ENCODE data around the gene TRAF1. TPM values are rescaled to one million over a fixed set of nuclear protein-coding genes. Genes with fewer than 3 reads are reported as not detected.

Gene TRAF1
- total RNA-seq, 1 experiment from 2014 or later, result 1.4 TPM

- Mint-ChIP-seq H3K9me3 (no peaks in the 10 kb centered on the region), H3K27me3 (ENCODE audit: low read depth) (peaks cover 5% of the 10 kb centered on the region), H3K4me3 (no peak overlapping the region), H3K4me1 (peaks cover 21 to 25% of the 10 kb centered on the region in 2 experiments), H3K27ac (no peak overlapping the region), H3K36me3 (ENCODE audit: insufficient read depth in 1 of 3, low read depth in 3 of 3) (no peaks in the 10 kb centered on the region)
- Histone ChIP-seq H2BK5ac (ENCODE audit: insufficient read length, low read length) (no peak overlapping the region), H3K23me2 (ENCODE audit: insufficient read length, low read depth, low read length, poor library complexity, severe bottlenecking) (no peaks in the 10 kb centered on the region), H3K56ac (ENCODE audit: insufficient read length, low read depth, low read length) (no peak overlapping the region), H2BK20ac (ENCODE audit: low read depth, low read length, poor library complexity, severe bottlenecking) (no peak overlapping the region), H4K8ac (replicated peaks; ENCODE audit: insufficient read length, low read depth, low read length) (no peak overlapping the region), H3K79me1 (ENCODE audit: insufficient read depth, low read depth, low read length, poor library complexity, severe bottlenecking) (no peaks in the 10 kb centered on the region), H2AK5ac (ENCODE audit: insufficient read length, low read length) (no peak overlapping the region), H2AFZ (ENCODE audit: low read length) (no peak overlapping the region), H3K4me2 (ENCODE audit: insufficient read depth, insufficient read length, low read length) (no peak overlapping the region), H2BK12ac (ENCODE audit: insufficient read length, low read depth, low read length) (no peak overlapping the region), H3K23ac (ENCODE audit: insufficient read length, low read depth, low read length) (no peak overlapping the region), H3K14ac (ENCODE audit: insufficient read depth, low read length) (no peak overlapping the region), H3K27ac (ENCODE audit: insufficient read length, low read depth, low read length) (no peak overlapping the region), H4K20me1 (ENCODE audit: control insufficient read depth, insufficient read depth, insufficient read length) (no peaks in the 10 kb centered on the region), H3K9me3 (ENCODE audit: control insufficient read depth, low read depth, low read length) (no peaks in the 10 kb centered on the region), H3K4me1 (ENCODE audit: insufficient read depth, low read length) (no peaks in the 10 kb centered on the region; the same call in 1 of the 2 replicates), H4K91ac (ENCODE audit: insufficient read length, low read depth, low read length) (no peak overlapping the region), H3K4ac (ENCODE audit: low read depth, low read length) (no peak overlapping the region), H3K9ac (ENCODE audit: extremely low read depth, insufficient read length, low read length) (no peak overlapping the region), H3T11ph (ENCODE audit: low read length) (no peak overlapping the region), H3K18ac (ENCODE audit: insufficient read length, low read depth, low read length) (no peak overlapping the region), H4K5ac (ENCODE audit: insufficient read length, low read depth, low read length) (no peak overlapping the region), H2BK120ac (ENCODE audit: low read depth, low read length, poor library complexity, severe bottlenecking) (no peak overlapping the region), H3K79me2 (ENCODE audit: insufficient read depth, low read length) (no peaks in the 10 kb centered on the region), H3K27me3 (ENCODE audit: insufficient read depth, low read length) (no peaks in the 10 kb centered on the region), H2BK15ac (ENCODE audit: low read depth, low read length) (no peak overlapping the region)
- TF ChIP-seq CTCF (conservative IDR thresholded peaks at IDR 0.05), result no peak
- DNase-seq, result no peak
Measured at GRCh38 chr9:120888626-120889025, 38.0 kb downstream of the TRAF1 start.
